Left renal pelvis (tissue), 4 donors: ENCODE results near the gene NEUROD1. TPM values are rescaled to one million over a fixed set of nuclear protein-coding genes. Genes with fewer than 3 reads are reported as not detected.

Experiments
- DNase-seq, 4 donors: peaks; one replicate each; pipeline ENCODE4 v3.0.0-alpha.2; 2013; ENCODE audit warnings: low read depth in 4 of 4, low spot score in 3 of 4
- polyA plus RNA-seq, 4 donors: library from polyadenylated mRNA; unstranded; fragments of 120-200 nt; gene quantifications; one replicate each; pipeline ENCODE4 v1.2.1, GENCODE V29; 2013; ENCODE audit not compliant: insufficient read length in 4 of 4

Gene NEUROD1
- polyA plus RNA-seq, 4 donors, result not detected

DNA sequence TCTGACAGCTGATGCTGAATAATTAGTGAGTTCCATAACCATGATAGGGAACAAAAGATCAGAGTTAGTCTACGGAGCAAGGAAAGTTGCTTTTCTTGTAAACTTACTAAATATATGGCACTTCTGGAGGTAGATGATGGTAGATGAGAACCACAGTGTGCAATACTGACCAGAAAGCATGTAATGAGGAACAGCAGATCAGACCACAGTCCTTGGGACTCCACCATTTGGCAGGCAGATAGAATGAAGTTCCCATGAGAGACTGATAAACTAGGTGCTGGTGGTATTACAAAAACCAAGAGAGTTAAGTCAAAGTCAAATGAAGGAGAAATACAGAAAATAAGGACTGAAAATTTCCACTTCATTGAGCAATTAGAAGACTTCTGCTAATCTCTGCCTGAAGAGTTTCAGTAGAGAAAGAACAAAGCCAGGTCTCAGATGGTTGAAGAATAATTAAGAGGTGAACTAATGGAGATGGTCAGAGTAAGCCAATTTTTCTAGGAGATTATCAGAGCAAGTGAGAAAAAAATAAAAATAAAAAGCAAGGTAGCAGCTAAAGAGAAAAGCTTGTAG, 33.8 kb downstream of the NEUROD1 start:
- DNase-seq, result no peak

DNA sequence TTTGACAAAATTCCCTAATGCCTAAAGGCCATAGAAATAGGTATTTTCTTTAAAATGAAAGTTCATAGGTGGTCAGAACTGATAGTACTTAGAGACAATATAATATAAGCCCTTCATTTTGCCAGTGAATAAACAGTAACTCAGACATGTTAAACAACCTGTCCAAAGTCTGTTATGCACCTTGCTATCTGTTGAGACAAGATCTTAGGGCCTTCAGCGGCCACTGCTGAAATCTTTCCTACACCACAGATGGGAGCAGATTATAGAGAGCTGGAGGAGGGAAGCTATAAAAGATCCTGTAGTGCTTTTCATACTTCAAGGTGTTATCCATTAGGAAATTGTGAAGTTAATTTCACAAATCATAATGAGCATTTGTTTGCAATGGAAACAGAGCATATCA, 37.2 kb downstream of the NEUROD1 start:
- DNase-seq, result no peak

DNA sequence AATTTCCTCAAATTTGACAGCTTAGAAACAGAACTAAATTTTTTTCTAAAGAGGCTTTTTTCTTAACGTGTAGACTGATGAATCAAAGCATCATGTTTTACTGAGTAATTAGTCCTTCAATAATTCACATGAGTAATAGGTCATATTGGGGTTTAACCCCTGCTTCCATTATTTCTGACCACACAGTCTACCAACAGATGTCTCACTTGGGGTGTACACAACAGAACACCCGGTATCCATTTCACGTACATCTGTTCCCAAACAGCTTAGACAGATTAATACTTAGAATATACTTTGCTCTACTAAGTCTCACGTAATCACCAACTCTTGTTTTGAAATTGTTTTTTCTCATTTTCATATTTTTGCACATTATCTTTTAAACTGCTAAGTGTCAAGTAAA, 38.2 kb downstream of the NEUROD1 start:
- DNase-seq, result no peak

DNA sequence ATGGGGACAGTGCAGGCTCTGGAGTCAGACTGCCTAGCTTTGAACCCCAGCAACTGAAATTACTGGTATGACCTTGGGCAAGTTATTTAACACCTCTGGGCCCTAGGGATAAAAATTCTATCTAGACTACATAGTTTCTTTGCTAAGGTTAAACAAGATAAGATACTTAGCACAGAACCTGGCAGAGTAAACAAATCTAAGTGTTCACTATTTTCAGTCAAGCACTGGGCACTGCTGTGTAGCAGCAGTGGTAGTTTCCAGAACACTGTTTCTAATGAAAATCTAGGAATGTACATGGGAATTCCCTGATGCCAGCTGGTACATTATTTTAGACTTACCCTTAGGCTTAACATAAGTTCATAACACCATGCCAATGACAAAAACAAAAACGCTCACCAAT, 40.6 kb downstream of the NEUROD1 start:
- DNase-seq, result no peak

DNA sequence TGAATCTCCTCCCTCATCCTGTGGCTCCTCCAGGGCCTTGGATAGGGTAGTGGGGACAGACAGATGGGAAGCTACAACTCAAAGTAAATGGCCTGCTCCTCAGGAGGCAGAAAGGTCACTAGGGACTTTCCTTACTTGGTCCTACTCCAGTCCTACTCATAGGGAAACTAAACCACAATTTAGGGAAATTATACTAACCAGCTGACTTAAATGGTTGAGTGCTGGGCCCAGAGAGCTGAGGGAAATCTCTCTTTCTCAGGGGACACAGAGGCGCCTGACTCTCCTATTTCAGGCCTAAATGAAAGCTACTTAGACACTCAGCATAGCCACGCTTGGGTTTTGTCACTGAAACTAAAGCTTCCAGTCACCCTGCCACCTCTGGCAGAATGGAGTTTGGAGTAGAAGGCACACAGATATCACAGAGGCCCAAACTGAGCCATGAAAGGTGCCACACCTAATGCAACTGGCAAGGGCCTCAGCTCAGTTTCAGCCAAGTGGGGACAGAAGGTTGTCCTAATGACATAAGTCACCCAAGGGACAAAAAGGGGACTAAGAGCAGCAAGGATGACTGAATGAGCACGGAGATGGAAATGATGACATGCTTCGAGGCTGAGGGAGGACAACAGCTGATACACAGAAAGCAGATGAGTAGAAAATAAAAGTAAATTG, 47.5 kb downstream of the NEUROD1 start:
- DNase-seq, result no peak

DNA sequence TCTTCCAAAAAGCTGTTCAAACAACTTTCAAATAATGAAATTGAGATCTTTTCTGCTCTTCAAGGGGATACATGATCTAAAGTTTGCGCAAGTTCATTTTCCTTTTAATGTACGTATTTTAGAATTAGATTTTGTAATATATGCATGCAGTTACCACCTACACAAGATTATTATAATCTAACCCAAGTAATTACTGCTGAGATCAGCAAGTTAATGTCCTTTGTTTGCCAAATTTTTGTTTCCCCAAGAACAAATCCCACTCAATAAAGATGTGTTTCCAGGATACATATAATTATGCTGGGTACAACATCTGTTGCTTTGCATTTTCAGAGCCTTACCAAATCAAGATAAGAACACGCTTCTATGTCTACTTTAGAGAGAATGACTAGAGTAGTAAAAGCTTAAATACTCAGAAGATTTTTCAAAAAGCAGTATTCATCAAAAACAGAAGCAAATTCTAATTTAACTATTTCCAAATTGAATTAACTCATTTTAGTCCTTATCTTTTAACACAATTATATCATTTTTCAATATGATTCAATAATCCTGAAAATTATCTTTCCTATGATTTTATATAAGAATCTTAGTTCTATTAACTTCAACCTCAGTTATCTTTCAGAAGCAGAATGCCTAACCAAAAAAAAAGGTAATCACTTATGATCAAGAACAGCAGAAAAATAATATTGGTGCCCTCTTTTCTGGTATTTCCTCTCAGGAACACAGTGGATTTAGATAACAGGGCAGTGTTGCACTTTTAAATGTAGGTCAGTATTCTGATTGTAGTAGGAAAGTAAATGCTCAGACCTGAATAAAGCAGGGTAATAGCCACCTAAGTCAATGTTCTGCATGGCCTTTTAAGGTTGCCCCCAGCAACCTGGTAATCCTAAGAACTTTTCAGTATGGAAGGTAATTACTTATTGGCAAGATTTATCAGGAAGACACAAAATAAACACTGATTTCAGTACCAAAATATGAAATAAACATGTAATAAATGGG, 51.4 kb downstream of the NEUROD1 start:
- no peak for DNase-seq

DNA sequence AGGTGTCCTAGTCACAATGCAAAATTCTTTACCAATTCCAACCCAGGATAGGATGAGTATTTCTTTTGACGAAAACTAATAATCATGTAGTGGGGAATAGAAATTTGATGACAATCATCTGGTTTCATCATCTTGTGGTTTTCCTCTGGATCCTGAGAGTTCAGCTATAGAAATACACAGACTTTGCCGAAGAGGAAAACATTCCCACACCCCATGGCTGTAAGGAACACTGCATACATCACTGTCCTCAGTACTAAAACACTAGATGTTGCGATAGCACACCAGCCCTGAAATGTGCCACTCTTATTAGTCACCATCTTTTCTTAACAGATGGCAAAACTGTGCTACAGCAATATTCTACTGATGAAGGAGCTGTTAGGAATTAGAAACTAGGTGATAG, 52.8 kb downstream of the NEUROD1 start:
- DNase-seq, result no peak

DNA sequence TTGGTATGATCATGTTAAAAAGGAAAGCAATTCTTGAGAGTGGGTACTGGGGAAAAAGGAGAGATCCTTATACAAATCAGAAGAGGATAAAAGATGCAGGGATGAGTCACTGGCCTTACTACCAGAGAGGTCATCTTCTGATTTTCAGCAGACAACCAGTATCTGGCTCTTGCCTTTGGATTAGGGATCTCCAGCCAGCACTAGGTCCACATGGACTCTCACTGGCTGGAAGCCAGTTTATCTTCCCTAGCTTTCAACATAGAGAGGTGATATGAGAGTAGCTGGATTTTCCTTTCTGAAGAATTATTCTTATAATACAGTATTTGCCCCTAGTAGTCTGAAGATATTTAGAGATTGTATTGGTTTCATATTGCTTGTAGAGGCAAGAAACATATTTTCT, 53.6 kb downstream of the NEUROD1 start:
- no peak for DNase-seq

Other genes with a start within 250 kb of the NEUROD1 start
- gene ITGA4, start 223.1 kb downstream of the NEUROD1 start, polyA plus RNA-seq, result 100 to 1,000 TPM in 1 of 4 donors, 10 to 100 TPM in 3; 32.8 to 178 (median 38.1) TPM
- 10 to 100 TPM; 14.8 to 57.9 (median 19.3) TPM for gene CERKL, start 23.4 kb downstream of the NEUROD1 start, polyA plus RNA-seq
- gene ITPRID2, start 211.2 kb upstream of the NEUROD1 start, polyA plus RNA-seq, result 100 to 1,000 TPM; 145 to 209 (median 189) TPM